ENCODE results near the gene WNT1. TPM values are rescaled to one million over a fixed set of nuclear protein-coding genes. Genes with fewer than 3 reads are reported as not detected.
A peak's percentile ranks its signal among the peaks of the same experiment; 100 is the strongest.

The WNT1 gene
- total and polyA plus RNA-seq, 9 of the 15 experiments (the other 6 are each of a cell fraction or from before 2014, with no cell fraction given) = not detected

- TF ChIP-seq, protein P1, sequence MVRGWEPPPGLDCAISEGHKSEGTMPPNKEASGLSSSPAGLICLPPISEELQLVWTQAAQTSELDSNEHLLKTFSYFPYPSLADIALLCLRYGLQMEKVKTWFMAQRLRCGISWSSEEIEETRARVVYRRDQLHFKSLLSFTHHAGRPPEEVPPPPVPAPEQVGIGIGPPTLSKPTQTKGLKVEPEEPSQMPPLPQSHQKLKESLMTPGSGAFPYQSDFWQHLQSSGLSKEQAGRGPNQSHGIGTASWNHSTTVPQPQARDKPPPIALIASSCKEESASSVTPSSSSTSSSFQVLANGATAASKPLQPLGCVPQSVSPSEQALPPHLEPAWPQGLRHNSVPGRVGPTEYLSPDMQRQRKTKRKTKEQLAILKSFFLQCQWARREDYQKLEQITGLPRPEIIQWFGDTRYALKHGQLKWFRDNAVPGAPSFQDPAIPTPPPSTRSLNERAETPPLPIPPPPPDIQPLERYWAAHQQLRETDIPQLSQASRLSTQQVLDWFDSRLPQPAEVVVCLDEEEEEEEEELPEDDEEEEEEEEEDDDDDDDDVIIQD (CRISPR knock-in tag; IDR thresholded peaks at IDR 0.05) = no peak
- TF ChIP-seq MAZ (CRISPR knock-in tag; conservative IDR thresholded peaks at IDR 0.05 in 1 of 2, IDR thresholded peaks at IDR 0.05 in 1 of 2) (peak in 1 of 2 experiments; percentile 89; a peak in 3 of 4 replicates), NFE2L1 (tag; IDR thresholded peaks at IDR 0.05; ENCODE audit: borderline replicate concordance, low read depth) (no peak), ZFP1 (CRISPR knock-in tag; IDR thresholded peaks at IDR 0.05) (no peak), ZNF23 (CRISPR knock-in tag; IDR thresholded peaks at IDR 0.05) (no peak), NFYB (IDR thresholded peaks at IDR 0.05; ENCODE audit: extremely low read depth, insufficient read length) (no peak), RBFOX2 (IDR thresholded peaks at IDR 0.05; ENCODE audit: low read depth, low read length) (peak; percentile 100), CBFB (CRISPR knock-in tag; IDR thresholded peaks at IDR 0.05) (no peak), NR1H2 (CRISPR knock-in tag; IDR thresholded peaks at IDR 0.05) (no peak), MTA2 (IDR thresholded peaks at IDR 0.05; ENCODE audit: low read depth) (no peak), RBM22 (IDR thresholded peaks at IDR 0.05; ENCODE audit: low read depth, low read length, poor library complexity, severe bottlenecking) (no peak), MYC (IDR thresholded peaks at IDR 0.05; ENCODE audit: low read depth, low read length) (peak; percentile 82), MYC (CRISPR knock-in tag; IDR thresholded peaks at IDR 0.05; ENCODE audit: borderline replicate concordance, low read depth) (0 out of 2 replicates have a peak, but pooled peaks have one; percentile 28), TBP (optimal IDR thresholded peaks at IDR 0.05; ENCODE audit: low read depth, low read length) (peak; percentile 96), ZNF780A (CRISPR knock-in tag; IDR thresholded peaks at IDR 0.05) (no peak), FOXK2 (conservative IDR thresholded peaks at IDR 0.05 in 1 of 2, IDR thresholded peaks at IDR 0.05 in 1 of 2; ENCODE audit: low read depth in 2 of 2) (0 out of 4 replicates have a peak, but pooled peaks of 1 of the 2 experiments have one; percentile 31)
- TF ChIP-seq, protein P2, sequence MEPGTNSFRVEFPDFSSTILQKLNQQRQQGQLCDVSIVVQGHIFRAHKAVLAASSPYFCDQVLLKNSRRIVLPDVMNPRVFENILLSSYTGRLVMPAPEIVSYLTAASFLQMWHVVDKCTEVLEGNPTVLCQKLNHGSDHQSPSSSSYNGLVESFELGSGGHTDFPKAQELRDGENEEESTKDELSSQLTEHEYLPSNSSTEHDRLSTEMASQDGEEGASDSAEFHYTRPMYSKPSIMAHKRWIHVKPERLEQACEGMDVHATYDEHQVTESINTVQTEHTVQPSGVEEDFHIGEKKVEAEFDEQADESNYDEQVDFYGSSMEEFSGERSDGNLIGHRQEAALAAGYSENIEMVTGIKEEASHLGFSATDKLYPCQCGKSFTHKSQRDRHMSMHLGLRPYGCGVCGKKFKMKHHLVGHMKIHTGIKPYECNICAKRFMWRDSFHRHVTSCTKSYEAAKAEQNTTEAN (CRISPR knock-in tag; IDR thresholded peaks at IDR 0.05) = 0 out of 2 replicates have a peak, but pooled peaks have one; percentile 79
- TF ChIP-seq, protein P3, sequence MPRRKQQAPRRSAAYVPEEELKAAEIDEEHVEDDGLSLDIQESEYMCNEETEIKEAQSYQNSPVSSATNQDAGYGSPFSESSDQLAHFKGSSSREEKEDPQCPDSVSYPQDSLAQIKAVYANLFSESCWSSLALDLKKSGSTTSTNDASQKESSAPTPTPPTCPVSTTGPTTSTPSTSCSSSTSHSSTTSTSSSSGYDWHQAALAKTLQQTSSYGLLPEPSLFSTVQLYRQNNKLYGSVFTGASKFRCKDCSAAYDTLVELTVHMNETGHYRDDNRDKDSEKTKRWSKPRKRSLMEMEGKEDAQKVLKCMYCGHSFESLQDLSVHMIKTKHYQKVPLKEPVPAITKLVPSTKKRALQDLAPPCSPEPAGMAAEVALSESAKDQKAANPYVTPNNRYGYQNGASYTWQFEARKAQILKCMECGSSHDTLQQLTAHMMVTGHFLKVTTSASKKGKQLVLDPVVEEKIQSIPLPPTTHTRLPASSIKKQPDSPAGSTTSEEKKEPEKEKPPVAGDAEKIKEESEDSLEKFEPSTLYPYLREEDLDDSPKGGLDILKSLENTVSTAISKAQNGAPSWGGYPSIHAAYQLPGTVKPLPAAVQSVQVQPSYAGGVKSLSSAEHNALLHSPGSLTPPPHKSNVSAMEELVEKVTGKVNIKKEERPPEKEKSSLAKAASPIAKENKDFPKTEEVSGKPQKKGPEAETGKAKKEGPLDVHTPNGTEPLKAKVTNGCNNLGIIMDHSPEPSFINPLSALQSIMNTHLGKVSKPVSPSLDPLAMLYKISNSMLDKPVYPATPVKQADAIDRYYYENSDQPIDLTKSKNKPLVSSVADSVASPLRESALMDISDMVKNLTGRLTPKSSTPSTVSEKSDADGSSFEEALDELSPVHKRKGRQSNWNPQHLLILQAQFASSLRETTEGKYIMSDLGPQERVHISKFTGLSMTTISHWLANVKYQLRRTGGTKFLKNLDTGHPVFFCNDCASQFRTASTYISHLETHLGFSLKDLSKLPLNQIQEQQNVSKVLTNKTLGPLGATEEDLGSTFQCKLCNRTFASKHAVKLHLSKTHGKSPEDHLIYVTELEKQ (CRISPR knock-in tag; IDR thresholded peaks at IDR 0.05) = no peak
- TF ChIP-seq, protein P4, sequence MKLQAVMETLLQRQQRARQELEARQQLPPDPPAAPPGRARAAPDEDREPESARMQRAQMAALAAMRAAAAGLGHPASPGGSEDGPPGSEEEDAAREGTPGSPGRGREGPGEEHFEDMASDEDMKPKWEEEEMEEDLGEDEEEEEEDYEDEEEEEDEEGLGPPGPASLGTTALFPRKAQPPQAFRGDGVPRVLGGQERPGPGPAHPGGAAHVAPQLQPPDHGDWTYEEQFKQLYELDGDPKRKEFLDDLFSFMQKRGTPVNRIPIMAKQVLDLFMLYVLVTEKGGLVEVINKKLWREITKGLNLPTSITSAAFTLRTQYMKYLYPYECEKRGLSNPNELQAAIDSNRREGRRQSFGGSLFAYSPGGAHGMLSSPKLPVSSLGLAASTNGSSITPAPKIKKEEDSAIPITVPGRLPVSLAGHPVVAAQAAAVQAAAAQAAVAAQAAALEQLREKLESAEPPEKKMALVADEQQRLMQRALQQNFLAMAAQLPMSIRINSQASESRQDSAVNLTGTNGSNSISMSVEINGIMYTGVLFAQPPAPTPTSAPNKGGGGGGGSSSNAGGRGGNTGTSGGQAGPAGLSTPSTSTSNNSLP (IDR thresholded peaks at IDR 0.05; ENCODE audit: borderline replicate concordance, low read depth, low read length) = 0 out of 2 replicates have a peak, but pooled peaks have one; percentile 28
These were observed 40.4 kb downstream of the WNT1 start, which contains the start of gene PRKAG1 (continued) for GRCh38 chr12:49018261-49019119.

Measured in K562 (cell line).